HepG2 (cell line): ENCODE data around the gene SLC16A11. TPM values are rescaled to one million over a fixed set of nuclear protein-coding genes. Genes with fewer than 3 reads are reported as not detected.

Source experiments
- ATAC-seq: fragments of 200-7000 bp; cut with Tn5 transposase; 3 replicates; pipeline ENCODE4 v1.9.1; 2020; ENCODE audit warnings: mild to moderate bottlenecking, moderate library complexity
- BruUV-seq: library from RNA; stranded (reverse); fragments of 400-500 nt; replicated peaks from 2 replicates; lab custom pipeline; 2021; lab: Mats Ljungman, UMichigan
- CTCF ChIA-PET: fragments of 300-600 bp; formaldehyde crosslinking; extraction: SDS; loops from one replicate; lab custom pipeline; 2021; ENCODE audit warnings: low total read pairs, inconsistent platforms, low intra/inter-chr PET ratio; lab: Yijun Ruan, JAX
- POLR2A ChIA-PET: fragments of 350-600 bp; sonication (Branson Sonifier 250); formaldehyde crosslinking; loops from one replicate; lab custom pipeline; 2020; ENCODE audit warnings: antibody characterized with exemption, inconsistent platforms; lab: Yijun Ruan, JAX
- DNase-seq: peaks from one replicate; pipeline ENCODE4 v3.0.0-alpha.2; 2015; ENCODE audit warnings: low spot score
- FAIRE-seq: peaks from 3 replicates; lab custom pipeline; 2011; peaks lifted over from hg19 to GRCh38; lab: Jason Lieb, UNC
- H2AFZ ChIP-seq: one replicate; pipeline ENCODE4 v1.6.1; 2011; ENCODE audit warnings: low read length, inconsistent platforms
- H3K27ac ChIP-seq: fragments of 300-600 bp; 3 replicates; pipeline ENCODE4 v1.8.0; 2011; ENCODE audit warnings: mixed run types, mild to moderate bottlenecking, mixed read lengths, low read length, inconsistent platforms; ENCODE audit not compliant: insufficient read depth; ENCODE audit errors: extremely low read length
- H3K27me3 ChIP-seq, 2 experiments: fragments of 200-600 bp in 1 of 2; 2 replicates in 1 of 2; 3 replicates in 1 of 2; pipeline versions ENCODE4 v1.6.0 to v1.8.0; 2011; ENCODE audit warnings: low read length in 2 of 2, mild to moderate bottlenecking in 2 of 2, moderate library complexity in 2 of 2, inconsistent platforms in 1 of 2; ENCODE audit not compliant: insufficient read depth in 2 of 2, control insufficient read depth in 1 of 2
- H3K36me3 ChIP-seq, 2 experiments: fragments of 200-600 bp in 1 of 2; replicated peaks in 1 of 2; 2 replicates in 1 of 2; 3 replicates in 1 of 2; pipeline versions ENCODE4 v1.5.1 to v1.8.0; 2011; ENCODE audit warnings: low read length in 2 of 2, inconsistent platforms in 1 of 2; ENCODE audit not compliant: insufficient read depth in 2 of 2, control insufficient read depth in 1 of 2
- H3K4me1 ChIP-seq: 2 replicates; pipeline ENCODE4 v1.5.1; 2012; ENCODE audit warnings: low read length, inconsistent platforms; ENCODE audit not compliant: insufficient read depth
- H3K4me2 ChIP-seq: 2 replicates; pipeline ENCODE4 v1.6.0; 2011; ENCODE audit warnings: low read depth, low read length, inconsistent platforms
- H3K4me3 ChIP-seq, 3 experiments: fragments of 200-600 bp in 1 of 3; sonication (generic), shearing (Covaris generic) in 1 of 3; replicated peaks in 1 of 3; 2 replicates each; pipeline ENCODE4 v1.5.1; 2011 to 2016; ENCODE audit warnings: low read length in 3 of 3, inconsistent platforms in 2 of 3, low read depth in 2 of 3, mild to moderate bottlenecking in 2 of 3, control low read depth in 1 of 3, mixed read lengths in 1 of 3; ENCODE audit not compliant: insufficient read depth in 1 of 3
- H3K79me2 ChIP-seq: one replicate; pipeline ENCODE4 v1.6.1; 2011; ENCODE audit warnings: low read length, inconsistent platforms; ENCODE audit not compliant: insufficient read depth
- H3K9ac ChIP-seq: 2 replicates; pipeline ENCODE4 v1.6.0; 2011; ENCODE audit warnings: mild to moderate bottlenecking, low read depth, low read length, inconsistent platforms; ENCODE audit not compliant: insufficient read depth
- H3K9me3 ChIP-seq: 2 replicates; pipeline ENCODE4 v1.5.1; 2012; ENCODE audit warnings: mild to moderate bottlenecking, low read length
- H4K20me1 ChIP-seq: 2 replicates; pipeline ENCODE4 v1.6.0; 2011; ENCODE audit warnings: inconsistent platforms, mild to moderate bottlenecking, low read length, moderate library complexity; ENCODE audit not compliant: insufficient read depth
- DPF2 ChIP-seq: sonication (generic); formaldehyde crosslinking; IDR thresholded peaks from 2 replicates; pipeline ENCODE4 v1.4.0; 2020; ENCODE audit warnings: mild to moderate bottlenecking, low read depth, missing genetic modification reagents, borderline replicate concordance
- EEA1 ChIP-seq: sonication (generic); formaldehyde crosslinking; IDR thresholded peaks from 2 replicates; pipeline ENCODE4 v1.5.1; 2020; ENCODE audit warnings: mild to moderate bottlenecking, missing genetic modification reagents, borderline replicate concordance
- HIVEP1 ChIP-seq: sonication (generic); formaldehyde crosslinking; IDR thresholded peaks from 2 replicates; pipeline ENCODE4 v1.4.0; 2020; ENCODE audit warnings: mild to moderate bottlenecking, missing genetic modification reagents
- HNRNPH1 ChIP-seq: fragments of 200-400 bp; formaldehyde crosslinking; optimal IDR thresholded peaks from 2 replicates; pipeline ENCODE3; 2017; ENCODE audit warnings: mild to moderate bottlenecking, low read depth, low read length
- IRX3 ChIP-seq: sonication (generic); formaldehyde crosslinking; IDR thresholded peaks from 2 replicates; pipeline ENCODE4 v1.8.1; 2023; ENCODE audit warnings: mild to moderate bottlenecking, low read depth, missing genetic modification reagents, borderline replicate concordance
- MTA1 ChIP-seq: sonication (generic); formaldehyde crosslinking; IDR thresholded peaks from 2 replicates; pipeline ENCODE4 v1.4.0; 2020; ENCODE audit warnings: missing genetic modification reagents, mild to moderate bottlenecking, borderline replicate concordance
- PHF5A ChIP-seq: IDR thresholded peaks from one replicate; pipeline ENCODE4 v1.6.1; 2018; ENCODE audit warnings: low read depth, missing genetic modification reagents; ENCODE audit not compliant: unreplicated experiment
- PPARG ChIP-seq: conservative IDR thresholded peaks from 2 replicates; pipeline ENCODE4 v1.6.1; 2016; ENCODE audit warnings: missing biosample characterization, missing genetic modification reagents
- RBAK ChIP-seq: sonication (generic); formaldehyde crosslinking; IDR thresholded peaks from 2 replicates; pipeline ENCODE4 v1.5.1; 2020; ENCODE audit warnings: mild to moderate bottlenecking, missing genetic modification reagents
- ZBTB7A ChIP-seq: sonication (generic); formaldehyde crosslinking; IDR thresholded peaks from 2 replicates; pipeline ENCODE4 v1.8.0; 2022; ENCODE audit warnings: mild to moderate bottlenecking, missing genetic modification reagents
- ZNF550 ChIP-seq: sonication (generic); formaldehyde crosslinking; IDR thresholded peaks from 2 replicates; pipeline ENCODE4 v1.4.0; 2020; ENCODE audit warnings: mild to moderate bottlenecking, missing genetic modification reagents, borderline replicate concordance
- ZNF746 ChIP-seq: sonication (generic); formaldehyde crosslinking; IDR thresholded peaks from 2 replicates; pipeline ENCODE4 v1.8.0; 2022; ENCODE audit warnings: mild to moderate bottlenecking, missing genetic modification reagents
- WGBS: methylation state at CpG from one replicate; pipeline ENCODE4 v1.1.6; 2017; ENCODE audit warnings: low lambda C conversion rate; 5-methylcytosine and 5-hydroxymethylcytosine counted together
- in situ Hi-C: cut with HindIII; loops from 2 replicates; pipeline ENCODE4 v1.10.0; 2017; ENCODE audit warnings: low pct_unique_long_range_greater_than_20kb; ENCODE audit not compliant: extremely low pct_ligation_motif_present
- intact Hi-C: fragments of 100-400 bp; cut with micrococcal nuclease; formaldehyde crosslinking; loops from one replicate; pipeline ENCODE4 v1.10.0; 2022; ENCODE audit not compliant: unreplicated experiment
- polyA plus RNA-seq, 8 experiments: library from polyadenylated mRNA; depleted of rRNA in 3 of 8; stranded (reverse) in 7 of 8; unstranded in 1 of 8; fragments of >200 nt; fragmentation: Illumina TruSeq in 4 of 8; extraction: Trizol in 4 of 8; gene quantifications; 2 replicates each; pipeline versions ENCODE4 v1.2.1 to v1.2.3, GENCODE V29; 2011 to 2016; ENCODE audit warnings: low read depth in 4 of 8, missing spikeins in 1 of 8, mixed read lengths in 1 of 8; ENCODE audit not compliant: insufficient read depth in 1 of 8
- total RNA-seq, 5 experiments: library from RNA; depleted of rRNA; stranded (reverse); fragments of >200 nt; fragmentation: Illumina TruSeq; extraction: Trizol; gene quantifications; 2 replicates each; pipeline ENCODE4 v1.2.3, GENCODE V29; 2016; ENCODE audit warnings: low read depth in 1 of 5
- TF ChIP-seq, protein P1 (sequence below): sonication (generic); formaldehyde crosslinking; IDR thresholded peaks from 2 replicates; pipeline ENCODE4 v1.4.0; 2020; ENCODE audit warnings: missing genetic modification reagents
- TF ChIP-seq, protein P2 (sequence below): sonication (generic); formaldehyde crosslinking; IDR thresholded peaks from 2 replicates; pipeline ENCODE4 v1.5.0; 2020; ENCODE audit warnings: missing genetic modification reagents
- TF ChIP-seq, protein P3 (sequence below): IDR thresholded peaks from 2 replicates; pipeline ENCODE4 v1.6.1; 2012; ENCODE audit warnings: low read length, improper control_type of control experiment
- TF ChIP-seq, protein P4 (sequence below): sonication (generic); formaldehyde crosslinking; IDR thresholded peaks from 2 replicates; pipeline ENCODE4 v1.4.0; 2020; ENCODE audit warnings: missing genetic modification reagents

SLC16A11 gene
- total and polyA plus RNA-seq, 2 of the 13 experiments (the other 11 are each of a cell fraction or from before 2014, with no cell fraction given): not detected

DNA sequence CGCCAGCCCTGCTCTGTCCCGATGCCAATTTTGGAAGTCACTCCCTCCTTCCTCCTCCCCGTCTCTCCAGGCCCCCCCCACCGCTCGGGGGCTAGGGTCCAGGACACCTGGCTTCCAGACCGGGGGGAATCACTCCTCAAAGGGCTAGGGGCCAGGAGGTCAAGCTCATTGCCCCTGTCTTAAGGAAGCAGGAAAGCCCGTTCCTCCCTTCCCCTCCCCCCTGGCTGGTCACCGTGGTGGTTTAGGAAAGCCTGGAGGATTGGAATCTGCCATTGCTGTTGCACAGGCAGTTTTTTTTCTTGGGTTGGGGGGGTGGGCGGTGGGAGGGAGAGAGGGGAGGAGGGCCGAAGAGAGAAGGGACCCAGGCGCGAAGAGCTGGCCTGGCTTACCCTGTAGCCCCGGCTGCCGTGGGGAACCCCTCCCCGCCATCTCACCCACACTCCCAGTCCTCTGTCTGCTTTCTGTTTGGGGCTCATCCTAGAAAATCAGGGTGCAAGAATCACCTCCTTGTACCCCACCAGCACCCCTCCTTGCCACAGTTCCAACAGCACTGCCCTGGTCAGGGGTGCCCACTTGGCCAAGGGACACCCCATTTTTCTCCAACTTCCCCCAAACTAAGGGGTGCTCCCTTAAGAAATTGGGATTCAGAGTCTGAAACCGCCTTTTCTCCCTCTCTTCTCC lies 23.9 kb downstream of the SLC16A11 start:
- H4K20me1 ChIP-seq: no peaks in the 10 kb centered on the region
- no peak for FAIRE-seq
- in situ Hi-C loops: loop anchor here (10.0 kb wide), 1 partner anchor 355 kb away; no protein-coding TSS in a partner anchor
- 10% methylated on average over 12 of the region's 16 CpGs for WGBS
- H3K27me3 ChIP-seq: peaks cover 0 to 6% of the 10 kb centered on the region in 2 experiments; a peak in 4 of 5 replicates
- no peaks in the 10 kb centered on the region for H3K79me2 ChIP-seq
- H3K36me3 ChIP-seq: no peaks in the 10 kb centered on the region; a peak in 1 of 5 replicates
- CTCF ChIA-PET: no interaction called here
- H3K9me3 ChIP-seq: no peaks in the 10 kb centered on the region
- no peak for ATAC-seq
- H2AFZ ChIP-seq: peak overlapping the region; percentile 25
- intact Hi-C loops: loop anchor here (5.0 to 10.0 kb wide), 2 partner anchors 108 to 175 kb away; no protein-coding TSS in a partner anchor
- no TSS peak for BruUV-seq
- peaks cover 52% of the 10 kb centered on the region for H3K4me1 ChIP-seq
- H3K4me2 ChIP-seq: peak overlapping the region; percentile 86
- peak overlapping the region; percentile 58; the same call in 1 of the 2 replicates for H3K9ac ChIP-seq
- DNase-seq: no peak
- H3K27ac ChIP-seq: no peak overlapping the region
- peak overlapping the region; percentile 45 to 74 (median 49) for H3K4me3 ChIP-seq
- POLR2A ChIA-PET: interaction anchor here (1.2 to 1.4 kb wide), 2 partner anchors 16 to 117 kb away, joined by 3 to 12 read pairs; partner anchors contain the start of gene SLC16A13
- no peak for TF ChIP-seq PPARG (CRISPR knock-in tag)
- TF ChIP-seq, protein P1, sequence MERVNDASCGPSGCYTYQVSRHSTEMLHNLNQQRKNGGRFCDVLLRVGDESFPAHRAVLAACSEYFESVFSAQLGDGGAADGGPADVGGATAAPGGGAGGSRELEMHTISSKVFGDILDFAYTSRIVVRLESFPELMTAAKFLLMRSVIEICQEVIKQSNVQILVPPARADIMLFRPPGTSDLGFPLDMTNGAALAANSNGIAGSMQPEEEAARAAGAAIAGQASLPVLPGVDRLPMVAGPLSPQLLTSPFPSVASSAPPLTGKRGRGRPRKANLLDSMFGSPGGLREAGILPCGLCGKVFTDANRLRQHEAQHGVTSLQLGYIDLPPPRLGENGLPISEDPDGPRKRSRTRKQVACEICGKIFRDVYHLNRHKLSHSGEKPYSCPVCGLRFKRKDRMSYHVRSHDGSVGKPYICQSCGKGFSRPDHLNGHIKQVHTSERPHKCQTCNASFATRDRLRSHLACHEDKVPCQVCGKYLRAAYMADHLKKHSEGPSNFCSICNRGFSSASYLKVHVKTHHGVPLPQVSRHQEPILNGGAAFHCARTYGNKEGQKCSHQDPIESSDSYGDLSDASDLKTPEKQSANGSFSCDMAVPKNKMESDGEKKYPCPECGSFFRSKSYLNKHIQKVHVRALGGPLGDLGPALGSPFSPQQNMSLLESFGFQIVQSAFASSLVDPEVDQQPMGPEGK (CRISPR knock-in tag): peak; percentile 70
- TF ChIP-seq RBAK: no peak
- no peak for TF ChIP-seq ZNF550 (CRISPR knock-in tag)
- no peak for TF ChIP-seq IRX3
- TF ChIP-seq HIVEP1 (CRISPR knock-in tag): peak; percentile 44; the same call in 1 of the 2 replicates
- TF ChIP-seq, protein P2, sequence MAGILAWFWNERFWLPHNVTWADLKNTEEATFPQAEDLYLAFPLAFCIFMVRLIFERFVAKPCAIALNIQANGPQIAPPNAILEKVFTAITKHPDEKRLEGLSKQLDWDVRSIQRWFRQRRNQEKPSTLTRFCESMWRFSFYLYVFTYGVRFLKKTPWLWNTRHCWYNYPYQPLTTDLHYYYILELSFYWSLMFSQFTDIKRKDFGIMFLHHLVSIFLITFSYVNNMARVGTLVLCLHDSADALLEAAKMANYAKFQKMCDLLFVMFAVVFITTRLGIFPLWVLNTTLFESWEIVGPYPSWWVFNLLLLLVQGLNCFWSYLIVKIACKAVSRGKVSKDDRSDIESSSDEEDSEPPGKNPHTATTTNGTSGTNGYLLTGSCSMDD (CRISPR knock-in tag): no peak
- no peak for TF ChIP-seq EEA1
- TF ChIP-seq MTA1: 0 out of 2 replicates have a peak, but pooled peaks have one; percentile 17
- no peak for TF ChIP-seq PHF5A (CRISPR knock-in tag)
- TF ChIP-seq, protein P3, sequence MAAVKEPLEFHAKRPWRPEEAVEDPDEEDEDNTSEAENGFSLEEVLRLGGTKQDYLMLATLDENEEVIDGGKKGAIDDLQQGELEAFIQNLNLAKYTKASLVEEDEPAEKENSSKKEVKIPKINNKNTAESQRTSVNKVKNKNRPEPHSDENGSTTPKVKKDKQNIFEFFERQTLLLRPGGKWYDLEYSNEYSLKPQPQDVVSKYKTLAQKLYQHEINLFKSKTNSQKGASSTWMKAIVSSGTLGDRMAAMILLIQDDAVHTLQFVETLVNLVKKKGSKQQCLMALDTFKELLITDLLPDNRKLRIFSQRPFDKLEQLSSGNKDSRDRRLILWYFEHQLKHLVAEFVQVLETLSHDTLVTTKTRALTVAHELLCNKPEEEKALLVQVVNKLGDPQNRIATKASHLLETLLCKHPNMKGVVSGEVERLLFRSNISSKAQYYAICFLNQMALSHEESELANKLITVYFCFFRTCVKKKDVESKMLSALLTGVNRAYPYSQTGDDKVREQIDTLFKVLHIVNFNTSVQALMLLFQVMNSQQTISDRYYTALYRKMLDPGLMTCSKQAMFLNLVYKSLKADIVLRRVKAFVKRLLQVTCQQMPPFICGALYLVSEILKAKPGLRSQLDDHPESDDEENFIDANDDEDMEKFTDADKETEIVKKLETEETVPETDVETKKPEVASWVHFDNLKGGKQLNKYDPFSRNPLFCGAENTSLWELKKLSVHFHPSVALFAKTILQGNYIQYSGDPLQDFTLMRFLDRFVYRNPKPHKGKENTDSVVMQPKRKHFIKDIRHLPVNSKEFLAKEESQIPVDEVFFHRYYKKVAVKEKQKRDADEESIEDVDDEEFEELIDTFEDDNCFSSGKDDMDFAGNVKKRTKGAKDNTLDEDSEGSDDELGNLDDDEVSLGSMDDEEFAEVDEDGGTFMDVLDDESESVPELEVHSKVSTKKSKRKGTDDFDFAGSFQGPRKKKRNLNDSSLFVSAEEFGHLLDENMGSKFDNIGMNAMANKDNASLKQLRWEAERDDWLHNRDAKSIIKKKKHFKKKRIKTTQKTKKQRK: no peak
- TF ChIP-seq ZNF746 (CRISPR knock-in tag): 0 out of 2 replicates have a peak, but pooled peaks have one; percentile 35
- TF ChIP-seq, protein P4, sequence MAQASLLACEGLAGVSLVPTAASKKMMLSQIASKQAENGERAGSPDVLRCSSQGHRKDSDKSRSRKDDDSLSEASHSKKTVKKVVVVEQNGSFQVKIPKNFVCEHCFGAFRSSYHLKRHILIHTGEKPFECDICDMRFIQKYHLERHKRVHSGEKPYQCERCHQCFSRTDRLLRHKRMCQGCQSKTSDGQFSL (CRISPR knock-in tag): peak; percentile 93
- TF ChIP-seq DPF2 (CRISPR knock-in tag): no peak
- TF ChIP-seq ZBTB7A (CRISPR knock-in tag): 0 out of 2 replicates have a peak, but pooled peaks have one; percentile 45
- TF ChIP-seq HNRNPH1: no peak
